Prostate gland (tissue), 2 donors: ENCODE data around the gene SP110.

Experiments used
- POLR2A ChIP-seq: fragments of 450-650 bp; IDR thresholded peaks from one replicate; pipeline ENCODE4 v1.6.1; 2016; ENCODE audit warnings: antibody characterized with exemption, mild to moderate bottlenecking
- TF ChIP-seq, protein P1 (sequence below), 4 experiments: fragments of 200-600 bp in 2 of 4; fragments of 450-650 bp in 2 of 4; sonication (generic) in 2 of 4; IDR thresholded peaks; 1 replicate in 3 of 4; 2 replicates in 1 of 4; pipeline ENCODE4 v1.5.1; 2016 to 2019; ENCODE audit warnings: antibody characterized with exemption in 4 of 4, mild to moderate bottlenecking in 2 of 4, moderate library complexity in 2 of 4

DNA sequence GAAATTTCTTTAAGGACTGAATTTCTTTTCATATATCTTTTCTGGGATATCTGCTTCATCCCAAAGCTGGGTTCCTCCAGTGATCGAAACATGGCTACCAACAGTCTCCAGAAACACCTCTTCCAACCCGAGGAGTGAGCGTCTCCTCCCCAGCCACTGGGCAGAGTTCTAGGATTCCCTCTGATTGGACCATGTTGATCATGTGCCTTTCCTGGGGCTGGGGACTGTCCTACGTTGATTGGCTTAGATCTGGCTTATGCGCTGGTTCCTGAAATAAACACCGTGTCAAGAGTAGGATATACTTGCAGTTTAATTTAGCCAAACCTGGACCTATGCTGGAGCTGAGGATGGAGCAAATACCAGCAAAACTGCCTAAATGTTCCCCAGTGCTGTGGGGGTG lies 95.5 kb downstream of the SP110 start:
- TF ChIP-seq, protein P1, sequence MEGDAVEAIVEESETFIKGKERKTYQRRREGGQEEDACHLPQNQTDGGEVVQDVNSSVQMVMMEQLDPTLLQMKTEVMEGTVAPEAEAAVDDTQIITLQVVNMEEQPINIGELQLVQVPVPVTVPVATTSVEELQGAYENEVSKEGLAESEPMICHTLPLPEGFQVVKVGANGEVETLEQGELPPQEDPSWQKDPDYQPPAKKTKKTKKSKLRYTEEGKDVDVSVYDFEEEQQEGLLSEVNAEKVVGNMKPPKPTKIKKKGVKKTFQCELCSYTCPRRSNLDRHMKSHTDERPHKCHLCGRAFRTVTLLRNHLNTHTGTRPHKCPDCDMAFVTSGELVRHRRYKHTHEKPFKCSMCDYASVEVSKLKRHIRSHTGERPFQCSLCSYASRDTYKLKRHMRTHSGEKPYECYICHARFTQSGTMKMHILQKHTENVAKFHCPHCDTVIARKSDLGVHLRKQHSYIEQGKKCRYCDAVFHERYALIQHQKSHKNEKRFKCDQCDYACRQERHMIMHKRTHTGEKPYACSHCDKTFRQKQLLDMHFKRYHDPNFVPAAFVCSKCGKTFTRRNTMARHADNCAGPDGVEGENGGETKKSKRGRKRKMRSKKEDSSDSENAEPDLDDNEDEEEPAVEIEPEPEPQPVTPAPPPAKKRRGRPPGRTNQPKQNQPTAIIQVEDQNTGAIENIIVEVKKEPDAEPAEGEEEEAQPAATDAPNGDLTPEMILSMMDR (IDR thresholded peaks at IDR 0.05), result no peak
- TF ChIP-seq POLR2A, result no peak
